Thyroid gland (tissue), 4 donors: ENCODE results near the gene PRKCH. TPM values are rescaled to one million over a fixed set of nuclear protein-coding genes. Genes with fewer than 3 reads are reported as not detected.
A peak's percentile ranks its signal among the peaks of the same experiment; 100 is the strongest.

Source experiments
- DNase-seq, 2 donors: peaks; one replicate each; pipeline ENCODE4 v3.0.0-alpha.2; 2019
- H3K27ac ChIP-seq, 3 donors: fragments of 200-600 bp; sonication (generic); 1 replicate in 2 of 3; 2 replicates in 1 of 3; pipeline ENCODE4 v1.5.1; 2016 to 2019; ENCODE audit warnings: mild to moderate bottlenecking in 1 of 3, moderate library complexity in 1 of 3
- H3K27me3 ChIP-seq: fragments of 200-600 bp; sonication (generic); one replicate; pipeline ENCODE4 v1.5.1; 2019
- H3K36me3 ChIP-seq, 2 donors: fragments of 200-600 bp; sonication (generic); one replicate each; pipeline ENCODE4 v1.5.1; 2016 to 2019
- H3K4me1 ChIP-seq, 2 donors: fragments of 200-600 bp; sonication (generic); one replicate each; pipeline ENCODE4 v1.5.1; 2017 to 2019
- H3K4me3 ChIP-seq, 3 donors: fragments of 200-600 bp; sonication (generic); replicated peaks in 1 of 3; 1 replicate in 2 of 3; 2 replicates in 1 of 3; pipeline ENCODE4 v1.5.1; 2016; ENCODE audit warnings: mild to moderate bottlenecking in 1 of 3
- H3K9me3 ChIP-seq: fragments of 200-600 bp; sonication (generic); one replicate; pipeline ENCODE4 v1.5.1; 2017
- CTCF ChIP-seq, 6 experiments: fragments of 200-600 bp in 3 of 6; fragments of 450-650 bp in 3 of 6; sonication (generic) in 3 of 6; IDR thresholded peaks; one replicate each; pipeline ENCODE4 v1.5.1; 2016 to 2019; ENCODE audit warnings: antibody characterized with exemption in 6 of 6, mild to moderate bottlenecking in 2 of 6, inconsistent platforms in 1 of 6, moderate library complexity in 1 of 6
- POLR2A ChIP-seq, 2 donors: fragments of 450-650 bp; IDR thresholded peaks; one replicate each; pipeline ENCODE4 v1.6.1; 2017; ENCODE audit warnings: antibody characterized with exemption in 2 of 2, mild to moderate bottlenecking in 2 of 2, moderate library complexity in 1 of 2
- WGBS, 2 donors: methylation state at CpG; one replicate each; pipeline ENCODE4 v1.1.5; 2017; 5-methylcytosine and 5-hydroxymethylcytosine counted together
- intact Hi-C: fragments of 100-400 bp; cut with DNase I; formaldehyde crosslinking; loops from one replicate; pipeline ENCODE4 v1.15.1; 2023
- total RNA-seq, 4 donors: library from RNA; depleted of rRNA; stranded (reverse); fragments of >200 nt; gene quantifications; one replicate each; pipeline ENCODE4 v1.2.3, GENCODE V29; 2016

PRKCH gene
- total RNA-seq, 4 donors from 2014 or later = 34.0 to 68.7 (median 49.8) TPM

- intact Hi-C loops = no loop called here
- no peak for TF ChIP-seq CTCF (IDR thresholded peaks at IDR 0.05)
- no peak for TF ChIP-seq POLR2A (IDR thresholded peaks at IDR 0.05)
- H3K9me3 ChIP-seq = no peaks in the 10 kb centered on the region
- no peak overlapping the region for H3K4me3 ChIP-seq
- 95% methylated on average over 4 of the region's 4 CpGs for WGBS, 2 donors
- H3K27ac ChIP-seq = peak overlapping the region in 2 of 3 donors; percentile 19 to 23
- DNase-seq = no peak
- no peaks in the 10 kb centered on the region for H3K36me3 ChIP-seq
- H3K27me3 ChIP-seq = no peaks in the 10 kb centered on the region
- H3K4me1 ChIP-seq = peaks cover 11 to 15% of the 10 kb centered on the region in 2 donors
Measured at GRCh38 chr14:61328626-61329262, 7.4 kb downstream of the PRKCH start.

- WGBS, 2 donors = 86 to 93% methylated on average over 8 of the region's 8 CpGs
- no peaks in the 10 kb centered on the region for H3K36me3 ChIP-seq
- peaks cover 11 to 20% of the 10 kb centered on the region in 2 donors for H3K4me1 ChIP-seq
- intact Hi-C loops = no loop called here
- DNase-seq = no peak
- H3K4me3 ChIP-seq = no peak overlapping the region
- TF ChIP-seq CTCF (IDR thresholded peaks at IDR 0.05) (no peak), POLR2A (IDR thresholded peaks at IDR 0.05) (no peak)
- no peaks in the 10 kb centered on the region for H3K9me3 ChIP-seq
- H3K27ac ChIP-seq = peak overlapping the region in 1 of 3 donors; percentile 13
- no peaks in the 10 kb centered on the region for H3K27me3 ChIP-seq
Measured at GRCh38 chr14:61329478-61330051, 8.2 kb downstream of the PRKCH start.

- Histone ChIP-seq H3K36me3 (no peaks in the 10 kb centered on the region), H3K4me3 (no peak overlapping the region), H3K9me3 (no peaks in the 10 kb centered on the region), H3K4me1 (peaks cover 11 to 20% of the 10 kb centered on the region in 2 donors), H3K27me3 (no peaks in the 10 kb centered on the region), H3K27ac (no peak overlapping the region)
- 86 to 90% methylated on average over 1 of the region's 1 CpG for WGBS, 2 donors
- TF ChIP-seq POLR2A (IDR thresholded peaks at IDR 0.05) = no peak
- no peak for TF ChIP-seq CTCF (IDR thresholded peaks at IDR 0.05)
- intact Hi-C loops = no loop called here
- no peak for DNase-seq
Measured at GRCh38 chr14:61330511-61330910, 9.1 kb downstream of the PRKCH start.

GRCh38 chr14:61331992-61332657, 10.7 kb downstream of the PRKCH start:
- peaks cover 6 to 16% of the 10 kb centered on the region in 2 donors for H3K4me1 ChIP-seq
- 90 to 93% methylated on average over 4 of the region's 4 CpGs for WGBS, 2 donors

More at GRCh38 chr14:61331992-61332657, 10.7 kb downstream of the PRKCH start:
- no peak for DNase-seq
- Histone ChIP-seq H3K9me3 (no peaks in the 10 kb centered on the region), H3K4me3 (no peak overlapping the region), H3K36me3 (no peaks in the 10 kb centered on the region), H3K27me3 (no peaks in the 10 kb centered on the region), H3K27ac (no peak overlapping the region)
- intact Hi-C loops = no loop called here
- no peak for TF ChIP-seq CTCF (IDR thresholded peaks at IDR 0.05)
- TF ChIP-seq POLR2A (IDR thresholded peaks at IDR 0.05) = no peak
